Mucosa of descending colon (tissue), 3 donors: ENCODE results near the gene POLR2L. TPM values are rescaled to one million over a fixed set of nuclear protein-coding genes. Genes with fewer than 3 reads are reported as not detected.

ENCODE experiments used
- ATAC-seq: fragments of 200-7000 bp; cut with Tn5 transposase; one replicate; pipeline ENCODE4 v1.9.1; 2020; ENCODE audit warnings: mild to moderate bottlenecking, moderate library complexity
- DNase-seq, 3 donors: peaks; one replicate each; pipeline ENCODE4 v3.0.0-alpha.2; 2020
- H3K36me3 ChIP-seq: fragments of 200-600 bp; one replicate; pipeline ENCODE4 v1.8.0; 2021; ENCODE audit warnings: low read depth, mild to moderate bottlenecking
- H3K4me1 ChIP-seq: fragments of 200-600 bp; one replicate; pipeline ENCODE4 v1.8.0; 2021; ENCODE audit warnings: low read depth, mild to moderate bottlenecking
- H3K4me3 ChIP-seq: fragments of 200-600 bp; one replicate; pipeline ENCODE4 v1.8.0; 2021; ENCODE audit warnings: mild to moderate bottlenecking
- H3K9me3 ChIP-seq: fragments of 200-600 bp; one replicate; pipeline ENCODE4 v1.8.0; 2021; ENCODE audit warnings: mild to moderate bottlenecking
- intact Hi-C, 2 donors: fragments of 100-400 bp; cut with DNase I in 1 of 2; cut with micrococcal nuclease in 1 of 2; formaldehyde crosslinking; loops; one replicate each; pipeline versions ENCODE4 v1.11.0 to v1.11.1; 2022; cut with DNase I, micrococcal nuclease
- total RNA-seq, 3 donors: library from RNA; stranded (reverse); fragmentation: NEBNext Ultra II Directional in 2 of 3; extraction: Animal tissue kit (Norgen Biotek cat#: 25700) in 2 of 3; gene quantifications; one replicate each; pipeline versions ENCODE4 v1.2.1 to v1.2.4, GENCODE V29; 2021 to 2023
- TF ChIP-seq, protein P1 (sequence below): fragments of 200-600 bp; IDR thresholded peaks from one replicate; pipeline ENCODE4 v1.8.0; 2022; ENCODE audit warnings: antibody characterized with exemption, mild to moderate bottlenecking
- donor health status: DM: no; HTN: no; CAD: no; lungs with moderate emphysema.
- donor health status: DM: no; HTN: no; CAD: no.
- donor health status: DM: no; HTN: yes; CAD: no.

Gene POLR2L
- total RNA-seq, 3 donors from 2014 or later: 67.1 to 86.8 (median 82.1) TPM

- TF ChIP-seq, protein P1, sequence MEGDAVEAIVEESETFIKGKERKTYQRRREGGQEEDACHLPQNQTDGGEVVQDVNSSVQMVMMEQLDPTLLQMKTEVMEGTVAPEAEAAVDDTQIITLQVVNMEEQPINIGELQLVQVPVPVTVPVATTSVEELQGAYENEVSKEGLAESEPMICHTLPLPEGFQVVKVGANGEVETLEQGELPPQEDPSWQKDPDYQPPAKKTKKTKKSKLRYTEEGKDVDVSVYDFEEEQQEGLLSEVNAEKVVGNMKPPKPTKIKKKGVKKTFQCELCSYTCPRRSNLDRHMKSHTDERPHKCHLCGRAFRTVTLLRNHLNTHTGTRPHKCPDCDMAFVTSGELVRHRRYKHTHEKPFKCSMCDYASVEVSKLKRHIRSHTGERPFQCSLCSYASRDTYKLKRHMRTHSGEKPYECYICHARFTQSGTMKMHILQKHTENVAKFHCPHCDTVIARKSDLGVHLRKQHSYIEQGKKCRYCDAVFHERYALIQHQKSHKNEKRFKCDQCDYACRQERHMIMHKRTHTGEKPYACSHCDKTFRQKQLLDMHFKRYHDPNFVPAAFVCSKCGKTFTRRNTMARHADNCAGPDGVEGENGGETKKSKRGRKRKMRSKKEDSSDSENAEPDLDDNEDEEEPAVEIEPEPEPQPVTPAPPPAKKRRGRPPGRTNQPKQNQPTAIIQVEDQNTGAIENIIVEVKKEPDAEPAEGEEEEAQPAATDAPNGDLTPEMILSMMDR: no peak
- Histone ChIP-seq H3K4me1 (peaks cover 33% of the 10 kb centered on the region), H3K4me3 (no peak overlapping the region)
Observed at GRCh38 chr11:847876-848275, 5.5 kb upstream of the POLR2L start.

DNA sequence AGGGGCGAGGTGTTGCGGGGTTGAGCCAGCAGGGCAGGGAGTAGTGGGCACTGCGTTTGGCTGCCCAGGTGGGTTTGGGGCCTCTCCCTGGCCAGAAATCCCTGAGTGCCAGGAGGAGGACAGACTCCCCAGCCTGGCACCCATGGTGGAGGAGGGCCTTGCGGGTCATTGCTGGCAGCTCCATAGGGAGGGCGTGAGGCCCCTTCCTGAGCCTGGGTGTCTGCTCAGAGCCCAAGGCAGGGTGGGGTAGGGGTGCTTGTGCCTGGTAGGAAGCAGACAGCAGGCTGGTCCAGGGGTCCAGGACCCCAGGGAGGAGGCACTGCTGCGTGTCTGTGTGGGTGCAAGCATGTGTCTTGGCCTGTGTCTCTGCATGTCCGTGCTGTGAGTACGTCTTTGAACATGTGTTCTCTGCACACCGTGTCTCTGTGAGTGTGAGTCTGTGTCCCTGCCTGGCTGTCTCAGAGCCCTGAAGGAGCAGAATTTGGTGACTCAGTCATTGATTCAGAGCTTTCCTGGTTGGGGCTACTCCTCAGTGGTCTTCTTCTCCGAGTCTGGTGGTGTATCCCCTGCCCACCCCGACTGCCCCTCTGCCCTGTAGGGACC is 4.3 kb upstream of the POLR2L start:
- DNase-seq (no peak), ATAC-seq (no peak)
- Histone ChIP-seq H3K9me3 (no peaks in the 10 kb centered on the region), H3K36me3 (no peaks in the 10 kb centered on the region), H3K4me1 (peaks cover 35% of the 10 kb centered on the region), H3K4me3 (no peak overlapping the region)
- intact Hi-C loops: loop anchor here in 1 of 2 donors (5.0 kb wide), 1 partner anchor 206 kb away; no protein-coding TSS in a partner anchor
- TF ChIP-seq, protein P1: no peak

More at GRCh38 chr11:847876-848275, 5.5 kb upstream of the POLR2L start:
- ATAC-seq (no peak), DNase-seq (no peak)
- Histone ChIP-seq H3K9me3 (no peaks in the 10 kb centered on the region), H3K36me3 (no peaks in the 10 kb centered on the region)
- intact Hi-C loops: loop anchor here in 1 of 2 donors (5.0 kb wide), 1 partner anchor 204 kb away; no protein-coding TSS in a partner anchor

GRCh38 chr11:845872-846495 is 3.7 kb upstream of the POLR2L start:
- H3K4me3 ChIP-seq: no peak overlapping the region
- intact Hi-C loops: loop anchor here in 1 of 2 donors (5.0 kb wide), 1 partner anchor 206 kb away; no protein-coding TSS in a partner anchor

GRCh38 chr11:844693-845644 is 2.6 kb upstream of the POLR2L start:
- H3K9me3 ChIP-seq: no peaks in the 10 kb centered on the region
- TF ChIP-seq, protein P1: no peak
- no peaks in the 10 kb centered on the region for H3K36me3 ChIP-seq
- DNase-seq: peak; percentile 78 to 86 (median 80)
- peak; percentile 1 for ATAC-seq
- peaks cover 45% of the 10 kb centered on the region for H3K4me1 ChIP-seq
- no peak overlapping the region for H3K4me3 ChIP-seq
- intact Hi-C loops: loop anchor here in 1 of 2 donors (5.0 kb wide), 1 partner anchor 207 kb away; no protein-coding TSS in a partner anchor

More at GRCh38 chr11:845872-846495, 3.7 kb upstream of the POLR2L start:
- TF ChIP-seq, protein P1: no peak
- DNase-seq (no peak), ATAC-seq (no peak)
- Histone ChIP-seq H3K36me3 (no peaks in the 10 kb centered on the region), H3K4me1 (peaks cover 41% of the 10 kb centered on the region), H3K9me3 (no peaks in the 10 kb centered on the region)
